Head of caudate nucleus (tissue), 42 donors: ENCODE results near the gene ELOF1.
"Not testable (repeated sequence)": the region's sequence is repeated elsewhere in the genome, so short reads cannot be mapped to it uniquely, and the experiment has no call there.

ENCODE experiments used
- DNase-seq, 42 donors: peaks; one replicate each; pipeline versions ENCODE4 v3.0.0 to v3.0.0-alpha.2; 2020 to 2021; ENCODE audit warnings: mixed read lengths in 7 of 42
- intact Hi-C: fragments of 100-400 bp; cut with DNase I; formaldehyde crosslinking; loops from one replicate; pipeline ENCODE4 v1.15.0; 2022

Gene ELOF1

DNA sequence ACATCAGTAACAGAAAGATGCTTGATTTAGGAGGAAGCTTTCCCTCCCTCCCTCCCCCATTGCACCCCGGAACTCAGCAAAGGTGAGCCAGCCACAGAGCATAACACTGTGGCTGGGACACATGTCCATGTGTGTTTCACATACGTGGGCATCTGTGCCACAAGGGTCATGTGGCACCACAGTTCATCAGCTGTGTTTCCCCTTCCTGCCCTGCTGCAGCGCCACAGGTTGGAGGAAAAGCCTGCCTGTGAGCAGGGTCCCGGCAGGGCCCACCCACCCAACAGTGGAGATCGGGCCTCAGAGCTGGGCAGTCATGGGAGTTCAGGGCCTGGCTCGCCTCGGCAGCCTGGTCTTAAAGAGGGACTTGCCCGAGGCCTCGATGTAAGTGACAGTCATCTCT lies 15.7 kb upstream of the ELOF1 start:
- DNase-seq = no peak
- intact Hi-C loops = no loop called here

DNA sequence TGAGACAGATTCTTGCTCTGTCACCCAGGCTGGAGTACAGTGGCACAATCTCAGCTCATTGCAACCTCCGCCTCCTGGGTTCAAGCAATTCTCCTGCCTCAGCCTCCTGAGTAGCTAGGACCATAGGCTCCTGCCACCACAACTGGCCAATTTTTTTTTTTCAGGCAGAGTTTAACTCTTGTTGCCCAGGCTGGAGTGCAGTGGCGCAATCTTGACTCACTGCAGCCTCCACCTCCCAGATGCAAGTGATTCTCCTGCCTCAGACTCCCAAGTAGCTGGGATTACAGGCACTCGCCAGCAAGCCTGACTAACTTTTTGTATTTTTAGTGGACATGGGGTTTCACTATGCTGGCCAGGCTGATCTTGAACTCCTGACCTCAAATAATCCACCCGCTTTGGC lies 14.7 kb upstream of the ELOF1 start:
- intact Hi-C loops, DNase-seq: not testable (repeated sequence)

DNA sequence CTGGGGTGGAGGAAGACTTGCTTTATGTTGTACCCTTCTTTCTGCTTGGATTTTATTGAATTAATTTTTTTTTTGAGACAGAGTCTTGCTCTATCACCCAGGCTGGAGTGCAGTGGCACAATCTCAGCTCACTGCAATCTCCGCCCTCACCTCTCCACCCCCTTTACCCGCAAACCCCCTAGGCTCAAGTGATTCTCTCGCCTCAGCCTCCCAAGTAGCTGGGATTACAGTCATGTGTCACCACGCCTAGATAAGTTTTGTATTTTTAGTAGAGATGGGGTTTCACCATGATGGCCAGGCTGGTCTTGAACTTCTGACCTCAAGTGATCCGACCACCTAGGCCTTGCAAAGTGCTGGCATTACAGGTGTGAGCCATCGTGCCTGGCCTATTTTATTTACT lies 14.3 kb upstream of the ELOF1 start:
- intact Hi-C loops, DNase-seq: not testable (repeated sequence)

GRCh38 chr19:11570039-11570462 lies 11.0 kb upstream of the ELOF1 start:
- intact Hi-C loops = no loop called here
- no peak for DNase-seq

DNA sequence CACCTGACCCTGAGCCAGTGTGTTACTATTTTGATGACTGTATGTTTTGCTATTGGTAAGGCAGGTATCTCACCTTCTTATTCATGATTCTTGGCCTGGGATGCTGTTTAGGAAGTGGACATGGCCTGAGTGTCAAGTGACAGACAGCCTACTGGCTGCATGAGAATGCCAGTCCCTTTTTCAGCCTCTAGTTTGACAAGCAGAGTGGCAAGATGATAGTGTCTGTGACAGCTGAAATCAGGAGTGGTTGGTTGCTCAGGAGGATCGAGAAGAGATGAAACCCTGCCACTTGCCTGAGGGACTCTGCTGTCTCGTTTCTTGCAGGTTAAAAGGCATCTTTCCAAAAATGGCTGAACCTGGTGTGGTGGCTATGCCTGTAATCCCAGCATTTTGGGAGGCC lies 7.1 kb upstream of the ELOF1 start:
- intact Hi-C loops = no loop called here
- DNase-seq = no peak

- DNase-seq, intact Hi-C loops: not testable (repeated sequence)
Measured at GRCh38 chr19:11565649-11565980, 6.6 kb upstream of the ELOF1 start.

DNA sequence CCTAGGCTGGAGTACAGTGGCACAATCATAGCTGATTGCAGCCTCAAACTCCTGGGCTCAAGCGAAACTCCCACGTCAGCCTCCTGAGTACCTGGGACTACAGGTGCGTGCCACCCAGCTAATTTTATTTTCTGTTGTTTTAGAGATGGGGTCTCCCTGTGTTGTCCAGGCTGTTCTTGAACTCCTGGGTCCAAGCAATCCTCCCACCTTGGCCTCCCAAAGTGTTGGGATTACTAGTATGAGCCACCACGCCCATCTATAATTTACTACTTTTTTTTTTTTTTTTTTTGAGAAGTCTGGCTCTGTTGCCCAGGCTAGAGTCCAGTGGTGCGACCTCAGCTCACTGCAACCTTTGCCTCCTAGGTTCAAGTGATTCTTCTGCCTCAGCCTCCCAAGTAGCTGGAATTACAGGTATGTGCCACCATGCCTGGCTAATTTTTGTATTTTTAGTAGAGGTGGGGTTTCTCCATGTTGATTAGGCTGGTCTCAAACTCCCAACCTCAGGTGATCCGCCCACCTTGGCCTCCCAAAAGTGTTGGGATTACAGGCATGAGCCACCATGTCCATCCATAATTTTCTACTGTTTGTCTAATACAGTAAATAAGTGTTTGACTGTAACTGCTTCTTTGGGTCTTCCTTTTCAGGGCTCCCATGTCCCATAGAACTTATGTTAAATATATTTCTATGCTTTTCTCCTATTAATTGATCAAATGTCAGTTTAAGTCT lies 5.2 kb upstream of the ELOF1 start:
- intact Hi-C loops, DNase-seq: not testable (repeated sequence)

DNA sequence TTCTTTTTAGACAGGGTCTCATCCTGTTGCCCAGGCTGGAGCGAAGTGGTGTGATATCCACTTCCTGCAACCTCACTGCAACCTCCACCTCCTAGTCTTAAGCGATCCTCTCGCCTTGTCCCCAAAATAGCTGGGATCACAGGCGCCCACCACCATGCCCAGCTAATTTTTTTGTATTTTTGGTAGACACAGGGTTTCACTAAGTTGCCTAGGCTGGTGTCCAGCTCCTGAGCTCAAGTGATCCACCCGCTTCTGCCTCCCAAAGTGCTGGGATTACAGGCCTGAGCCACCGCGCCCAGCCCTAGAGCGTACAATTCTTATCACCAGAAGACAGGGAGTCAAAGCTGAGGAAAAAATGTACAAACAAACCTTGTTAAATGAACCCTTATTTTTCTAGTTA lies 4.5 kb upstream of the ELOF1 start:
- intact Hi-C loops = no loop called here
- DNase-seq = no peak

DNA sequence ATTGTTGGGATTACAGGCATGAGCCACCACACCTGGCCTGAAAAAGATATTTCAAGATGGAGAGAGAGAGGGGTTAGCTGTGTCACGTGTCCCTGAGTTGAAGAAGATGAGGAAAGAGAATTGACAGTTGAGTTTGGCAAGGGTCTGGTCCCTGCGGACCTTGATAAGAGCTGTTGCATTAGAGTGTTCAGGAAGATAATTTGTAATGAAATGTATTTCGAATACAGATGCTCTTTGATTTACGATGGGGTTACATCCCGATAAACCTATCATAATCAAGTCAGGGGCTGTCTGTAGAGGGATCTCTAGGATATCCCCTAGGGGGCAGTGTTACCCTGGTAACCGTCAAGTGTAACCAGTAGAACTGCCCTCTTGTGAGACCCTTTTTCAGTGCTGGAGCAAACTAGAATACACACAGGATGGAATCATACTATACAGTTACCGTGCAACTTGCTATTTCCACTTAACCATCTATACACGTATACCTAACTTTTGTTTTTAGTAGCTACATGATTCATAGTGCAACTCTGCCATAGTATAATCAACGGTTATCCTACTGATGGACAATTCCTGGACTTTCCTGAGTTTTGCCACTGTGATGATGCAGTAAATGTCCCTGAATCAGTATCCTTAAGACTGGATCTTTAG lies 1.5 kb upstream of the ELOF1 start:
- intact Hi-C loops = no loop called here
- DNase-seq = peak in 28 of 42 donors; percentile 22 to 82 (median 54)

GRCh38 chr19:11556634-11557420 lies 2.2 kb downstream of the ELOF1 start:
- intact Hi-C loops = loop anchor here (5.0 kb wide), 1 partner anchor 50 kb away; the partner anchor contains the start of gene ZNF653
- DNase-seq = no peak

DNA sequence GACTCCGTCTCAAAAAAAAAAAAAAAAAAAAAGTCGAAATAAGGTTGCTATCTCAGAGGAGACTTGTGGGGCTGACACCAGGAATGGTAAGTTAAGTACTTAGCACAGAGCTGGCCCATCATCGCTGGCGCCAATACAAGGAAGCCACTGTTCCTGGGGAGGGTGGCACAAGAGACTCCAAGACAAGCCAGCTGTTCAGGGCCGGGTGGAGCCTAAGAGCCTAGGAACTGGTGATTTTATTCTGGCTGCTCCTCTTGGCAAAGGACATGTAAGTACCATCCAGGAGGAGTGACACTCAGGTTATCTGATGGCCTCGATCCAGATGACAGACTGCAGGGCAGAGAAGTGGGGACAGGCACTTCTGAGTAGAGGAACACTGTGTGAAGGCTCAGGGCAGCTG lies 3.8 kb downstream of the ELOF1 start:
- intact Hi-C loops = loop anchor here (5.0 kb wide), 1 partner anchor 48 kb away; the partner anchor contains the start of gene ZNF653
- peak in 11 of 42 donors; percentile 10 to 55 (median 30) for DNase-seq

DNA sequence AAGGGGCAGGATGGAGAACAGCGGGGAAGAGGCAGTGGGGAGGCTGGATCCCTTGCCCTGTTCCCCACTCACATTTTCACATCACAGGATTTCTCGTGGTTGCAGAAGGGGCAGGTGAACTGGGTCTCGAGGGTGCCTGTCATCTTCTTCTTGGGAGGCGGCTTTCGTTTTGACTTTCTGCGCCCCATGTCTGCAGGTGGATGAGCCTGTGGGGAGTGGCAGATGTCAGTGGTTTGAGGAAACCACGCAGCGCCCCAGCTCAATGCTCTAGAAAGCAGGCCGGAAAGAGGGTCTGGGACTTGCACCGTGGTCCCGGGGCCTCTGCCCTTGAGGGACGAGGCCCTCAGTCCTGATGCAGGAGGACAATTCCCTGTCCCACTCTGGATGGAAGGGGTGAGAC lies 4.9 kb downstream of the ELOF1 start:
- DNase-seq = no peak
- intact Hi-C loops = no loop called here

GRCh38 chr19:11552666-11553372 lies 6.2 kb downstream of the ELOF1 start:
- intact Hi-C loops = no loop called here
- DNase-seq = no peak

DNA sequence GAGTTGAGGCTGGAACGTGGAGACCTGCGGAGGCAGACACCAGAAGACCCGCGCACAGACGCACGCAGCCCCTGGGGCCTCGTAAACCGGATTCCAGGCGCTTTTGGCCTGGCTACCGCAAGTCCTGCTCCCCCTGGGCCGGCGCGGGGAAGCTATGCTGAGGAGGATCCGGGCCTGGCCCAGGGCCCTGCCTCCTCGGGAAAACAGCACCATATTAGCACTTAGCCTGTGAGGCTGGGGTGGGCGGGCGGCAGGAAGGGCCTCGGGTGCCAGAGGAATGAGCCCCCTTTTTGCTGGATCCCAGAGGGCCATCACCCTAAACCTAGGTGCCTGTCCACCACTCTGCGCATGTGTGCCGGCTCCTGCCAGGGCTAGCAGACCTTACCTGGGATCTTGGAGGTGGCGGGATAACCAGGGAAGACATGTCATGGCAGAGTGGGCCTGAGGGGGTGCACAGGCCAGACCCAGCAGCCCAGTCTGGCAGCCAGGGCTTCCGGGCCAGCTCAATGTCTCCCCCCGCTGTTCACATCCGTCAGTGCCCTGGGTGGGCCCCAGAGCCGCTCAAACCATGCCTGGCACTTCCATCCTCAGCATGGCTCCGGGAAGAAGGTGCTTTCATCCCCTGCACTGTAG lies 7.3 kb downstream of the ELOF1 start:
- DNase-seq = peak in 1 of 42 donors; percentile 22
- intact Hi-C loops = no loop called here

DNA sequence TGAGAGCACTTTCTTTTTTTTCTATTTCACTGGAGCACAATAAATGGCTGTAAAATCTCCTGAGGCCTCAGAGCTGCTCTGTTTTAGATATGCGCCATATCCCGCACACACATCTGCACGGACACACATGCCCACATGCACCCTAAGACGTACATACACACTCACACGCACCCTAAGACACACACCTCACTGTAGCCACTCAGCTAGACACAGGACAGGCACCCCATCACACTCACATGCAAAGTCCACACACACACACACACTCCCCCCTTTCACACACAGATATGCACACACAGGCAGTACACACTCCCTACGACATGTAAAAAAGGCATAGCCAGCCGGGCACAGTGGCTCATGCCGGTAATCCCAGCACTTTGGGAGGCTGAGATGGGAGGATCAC lies 8.8 kb downstream of the ELOF1 start:
- DNase-seq = no peak
- intact Hi-C loops = no loop called here

DNA sequence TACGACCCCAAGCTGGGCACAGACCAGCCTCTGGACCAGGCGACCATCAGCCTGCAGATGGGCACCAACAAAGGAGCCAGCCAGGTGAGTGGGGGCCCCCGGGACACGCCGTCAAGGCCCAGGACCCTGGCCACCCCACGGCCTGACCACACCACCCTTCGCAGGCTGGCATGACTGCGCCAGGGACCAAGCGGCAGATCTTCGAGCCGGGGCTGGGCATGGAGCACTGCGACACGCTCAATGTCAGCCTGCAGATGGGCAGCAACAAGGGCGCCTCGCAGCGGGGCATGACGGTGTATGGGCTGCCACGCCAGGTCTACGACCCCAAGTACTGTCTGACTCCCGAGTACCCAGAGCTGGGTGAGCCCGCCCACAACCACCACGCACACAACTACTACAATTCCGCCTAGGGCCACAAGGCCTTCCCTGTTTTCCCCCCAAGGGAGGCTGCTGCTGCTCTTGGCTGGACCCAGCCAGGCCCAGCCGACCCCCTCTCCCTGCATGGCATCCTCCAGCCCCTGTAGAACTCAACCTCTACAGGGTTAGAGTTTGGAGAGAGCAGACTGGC lies 9.6 kb downstream of the ELOF1 start:
- intact Hi-C loops = no loop called here
- no peak for DNase-seq

DNA sequence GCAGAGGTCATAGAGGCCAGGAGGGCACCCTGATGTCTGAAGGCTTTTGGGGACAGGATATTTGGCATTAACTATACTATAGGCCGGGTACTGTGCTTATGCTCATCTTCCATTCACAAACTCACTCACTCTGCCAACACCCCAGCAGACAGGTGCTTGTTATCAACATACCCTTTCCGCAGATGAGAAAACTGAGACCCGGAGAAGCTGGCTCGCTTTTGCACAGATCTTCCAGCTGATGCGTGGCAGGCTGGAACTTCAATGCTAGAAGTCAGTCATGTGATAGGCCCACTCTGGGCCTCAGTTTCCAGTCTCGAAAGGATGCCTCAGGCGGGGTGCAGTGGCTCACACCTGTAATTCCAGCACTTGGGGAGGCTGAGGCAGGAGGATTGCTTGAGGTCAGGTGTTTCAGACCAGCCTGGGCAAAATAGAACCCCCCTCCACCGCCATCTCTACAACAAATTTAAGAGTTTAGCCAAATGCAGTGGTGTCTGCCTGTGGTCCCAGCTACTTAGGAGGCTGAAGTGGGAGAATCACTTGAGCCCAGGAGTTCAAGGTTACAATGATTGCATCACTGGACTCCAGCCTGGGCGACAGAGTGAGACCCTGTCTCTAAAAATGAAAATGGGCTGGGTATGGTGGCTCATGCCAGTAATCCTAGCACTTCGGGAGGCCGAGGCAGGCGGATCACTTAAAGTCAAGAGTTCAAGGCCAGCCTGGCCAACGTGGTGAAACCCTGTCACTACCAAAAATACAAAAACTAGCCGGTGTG lies 10.9 kb downstream of the ELOF1 start:
- DNase-seq = no peak
- intact Hi-C loops = no loop called here

GRCh38 chr19:11541238-11541637 lies 17.8 kb downstream of the ELOF1 start:
- no peak for DNase-seq
- intact Hi-C loops = no loop called here
